Measurements from ENCODE around the gene CYP27A1.
"Not testable (repeated sequence)": the region's sequence is repeated elsewhere in the genome, so short reads cannot be mapped to it uniquely, and the experiment has no call there.

The CYP27A1 gene

GRCh38 chr2:218781691-218782527, at the start of gene CYP27A1:
Gene CYP27A1 (plus strand): TSS chr2:218782147. CDS start chr2:218782183, 36 bp downstream.
- no peak for DNase-seq

GRCh38 chr2:218732761-218733158, 49.2 kb upstream of the CYP27A1 start:
- no peak for DNase-seq

GRCh38 chr2:218733171-218734021, 48.6 kb upstream of the CYP27A1 start:
- no peak for DNase-seq

GRCh38 chr2:218734190-218734975, 47.6 kb upstream of the CYP27A1 start:
- no peak for DNase-seq

- DNase-seq: no peak
Observed at GRCh38 chr2:218736531-218736930, 45.4 kb upstream of the CYP27A1 start.

GRCh38 chr2:218743068-218743467, 38.9 kb upstream of the CYP27A1 start:
- DNase-seq: no peak

- DNase-seq: no peak
Observed at GRCh38 chr2:218744615-218745014, 37.3 kb upstream of the CYP27A1 start.

- DNase-seq: no peak
Observed at GRCh38 chr2:218745160-218745558, 36.8 kb upstream of the CYP27A1 start.

- DNase-seq: no peak
Observed at GRCh38 chr2:218745559-218746469, 36.1 kb upstream of the CYP27A1 start.

- no peak for DNase-seq
Observed at GRCh38 chr2:218746470-218746795, 35.5 kb upstream of the CYP27A1 start.

GRCh38 chr2:218746960-218747359, 35.0 kb upstream of the CYP27A1 start:
- DNase-seq: no peak

- DNase-seq: no peak
Observed at GRCh38 chr2:218748741-218749441, 33.1 kb upstream of the CYP27A1 start.

GRCh38 chr2:218754201-218754600, 27.7 kb upstream of the CYP27A1 start:
- DNase-seq: no peak

GRCh38 chr2:218754781-218755180, 27.2 kb upstream of the CYP27A1 start:
- DNase-seq: no peak

GRCh38 chr2:218755198-218755566, 26.8 kb upstream of the CYP27A1 start:
- no peak for DNase-seq

- DNase-seq: no peak
Observed at GRCh38 chr2:218755567-218756404, 26.2 kb upstream of the CYP27A1 start.

GRCh38 chr2:218756599-218757377, 25.2 kb upstream of the CYP27A1 start:
- DNase-seq: no peak

- DNase-seq: no peak
Observed at GRCh38 chr2:218761795-218762194, 20.2 kb upstream of the CYP27A1 start.

GRCh38 chr2:218772759-218773158, 9.2 kb upstream of the CYP27A1 start:
- not testable (repeated sequence) for DNase-seq

GRCh38 chr2:218773881-218774280, 8.1 kb upstream of the CYP27A1 start:
- DNase-seq: no peak
